Measurements from ENCODE around the gene PANX2.

The PANX2 gene

DNA sequence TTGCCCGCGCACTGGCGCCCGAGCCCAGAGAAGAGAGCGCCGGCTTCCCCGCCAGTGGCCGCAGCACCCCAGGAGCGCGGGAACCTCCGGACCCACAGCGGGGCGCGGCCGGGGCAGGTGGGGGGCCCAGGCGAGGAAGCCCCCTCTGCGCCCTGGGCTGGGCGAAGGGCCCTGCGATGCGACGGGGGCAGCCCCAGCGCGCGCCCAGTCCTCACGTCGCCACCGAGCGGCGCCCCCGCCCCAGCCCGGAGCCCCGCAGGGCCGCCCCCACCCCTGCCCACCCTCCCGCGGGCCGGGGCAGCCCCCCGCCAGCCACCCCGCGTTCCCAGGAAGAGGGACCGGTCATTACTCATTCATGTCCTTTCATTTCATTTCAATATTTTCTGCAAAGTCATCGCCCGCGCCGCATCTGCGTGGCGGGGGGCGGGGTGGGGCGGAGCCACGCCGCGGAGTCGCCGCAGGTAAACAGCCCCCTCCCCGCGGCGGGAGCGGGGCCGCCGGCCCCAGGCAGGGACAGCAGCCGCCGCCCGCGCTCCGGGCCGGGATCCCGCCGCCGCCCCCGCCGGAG lies 673 bp upstream of the PANX2 start:
- DNase-seq (ENCODE audit: low read depth in 2 of 3, low spot score in 2 of 3): no peak

DNA sequence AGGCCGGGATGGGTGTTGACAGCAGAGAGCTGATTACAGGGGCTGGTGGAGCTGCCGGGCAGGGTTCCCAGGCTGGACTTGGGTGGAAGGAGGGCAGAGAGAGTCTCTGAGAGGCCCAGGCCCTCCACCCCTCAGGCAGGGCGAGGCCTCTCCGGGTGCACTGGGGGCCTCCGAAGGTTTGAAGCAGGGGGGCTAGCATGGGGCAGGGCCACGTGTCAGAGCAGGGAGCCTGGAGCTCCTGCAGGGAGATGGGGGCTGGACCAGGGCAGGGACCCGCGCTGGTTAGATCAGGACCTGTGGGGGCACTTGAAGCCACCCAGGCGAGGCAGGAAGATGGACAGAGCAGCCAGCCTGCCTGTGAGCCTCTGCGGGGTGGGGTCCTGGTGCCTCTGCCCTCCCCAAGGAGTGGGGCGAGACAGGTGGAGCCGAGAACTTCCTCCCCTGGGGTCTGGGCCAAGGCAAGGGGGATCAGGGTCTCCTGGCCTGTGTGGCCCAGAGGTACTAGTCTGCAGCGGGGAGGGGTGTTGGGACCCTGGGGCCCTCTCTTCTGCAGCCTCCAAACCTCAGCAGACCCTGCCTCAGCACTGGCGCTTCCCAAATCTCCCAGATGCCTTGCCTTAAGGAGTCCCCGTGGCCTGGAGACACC lies 911 bp downstream of the PANX2 start:
- no peak for DNase-seq (ENCODE audit: low read depth in 2 of 3, low spot score in 2 of 3)

DNA sequence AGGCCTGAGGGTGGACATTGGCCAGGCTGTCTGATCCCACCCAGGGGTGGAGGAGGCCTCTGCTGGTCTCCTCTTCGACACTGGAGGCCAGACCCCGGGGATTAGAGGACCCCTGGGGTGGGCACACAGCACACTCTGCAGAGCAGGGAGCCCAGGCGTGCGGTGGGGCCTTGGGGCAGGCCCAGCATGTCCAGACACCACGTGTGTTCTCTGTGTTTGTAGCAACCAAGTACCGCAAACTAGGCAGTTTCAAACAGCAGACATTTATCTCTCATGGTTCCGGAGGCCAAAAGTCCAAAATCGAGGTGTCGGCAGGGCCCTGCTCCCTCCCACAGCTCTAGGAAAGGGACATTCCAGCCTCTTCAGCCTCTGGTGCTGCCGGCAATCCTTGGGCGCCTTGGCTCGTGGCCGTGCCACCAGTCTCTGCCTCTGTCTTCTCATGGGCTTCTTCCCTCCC lies 1.5 kb downstream of the PANX2 start:
- no peak for DNase-seq (ENCODE audit: low read depth in 2 of 3, low spot score in 2 of 3)

DNA sequence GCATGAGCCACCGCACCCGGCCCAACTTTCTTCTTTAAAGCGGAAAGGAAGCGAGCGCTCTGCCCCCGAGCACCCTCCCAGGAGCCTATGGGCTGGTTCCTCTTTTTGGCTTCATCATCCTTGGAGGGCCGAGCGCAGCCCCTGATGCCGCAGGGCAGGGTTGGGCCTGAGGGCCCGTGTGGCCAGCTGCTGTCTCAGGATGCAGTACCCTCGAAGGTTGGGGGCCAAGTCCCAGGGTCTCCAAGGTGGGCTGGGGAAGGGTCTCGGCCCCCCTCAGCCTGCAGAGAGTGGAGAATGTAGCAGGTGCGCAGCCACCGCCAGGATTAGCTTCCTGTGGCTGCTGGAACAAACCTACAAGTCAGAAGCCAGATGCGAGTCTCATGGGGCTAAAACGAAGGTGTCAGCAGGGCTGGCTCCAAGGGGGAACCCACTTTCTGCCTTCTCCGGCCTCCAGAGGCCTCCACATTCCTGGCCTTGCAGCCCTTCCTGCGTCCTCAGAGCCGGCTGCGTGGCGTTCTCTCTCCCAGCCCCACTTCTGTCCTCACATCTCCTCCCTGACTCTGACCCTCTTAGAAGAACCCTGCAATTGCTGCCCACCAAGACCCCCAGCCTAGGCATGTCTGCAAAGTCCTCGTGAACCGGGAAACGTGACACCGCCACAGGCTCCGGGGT lies 2.9 kb downstream of the PANX2 start:
- DNase-seq (ENCODE audit: low read depth in 2 of 3, low spot score in 2 of 3): no peak

DNA sequence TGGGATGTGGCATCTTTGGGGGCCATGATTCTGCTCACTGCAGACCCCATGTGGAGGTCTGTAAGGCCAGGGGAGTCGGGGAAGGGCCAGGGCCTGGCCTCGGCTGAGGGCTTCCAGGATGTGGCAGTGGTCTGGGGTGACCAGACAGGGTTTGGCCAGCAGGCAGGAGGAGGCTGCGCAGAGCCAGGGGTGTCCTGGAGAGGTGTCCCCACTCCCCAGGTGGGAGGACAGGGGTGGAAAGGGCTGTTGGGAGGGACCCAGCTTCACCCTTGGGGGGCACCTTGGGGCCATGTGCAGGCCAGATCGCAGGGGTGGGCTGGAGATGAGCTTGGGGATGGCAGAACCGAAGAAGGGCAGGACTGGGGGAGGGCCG lies 3.4 kb downstream of the PANX2 start:
- no peak for DNase-seq (ENCODE audit: low read depth in 2 of 3, low spot score in 2 of 3)

DNA sequence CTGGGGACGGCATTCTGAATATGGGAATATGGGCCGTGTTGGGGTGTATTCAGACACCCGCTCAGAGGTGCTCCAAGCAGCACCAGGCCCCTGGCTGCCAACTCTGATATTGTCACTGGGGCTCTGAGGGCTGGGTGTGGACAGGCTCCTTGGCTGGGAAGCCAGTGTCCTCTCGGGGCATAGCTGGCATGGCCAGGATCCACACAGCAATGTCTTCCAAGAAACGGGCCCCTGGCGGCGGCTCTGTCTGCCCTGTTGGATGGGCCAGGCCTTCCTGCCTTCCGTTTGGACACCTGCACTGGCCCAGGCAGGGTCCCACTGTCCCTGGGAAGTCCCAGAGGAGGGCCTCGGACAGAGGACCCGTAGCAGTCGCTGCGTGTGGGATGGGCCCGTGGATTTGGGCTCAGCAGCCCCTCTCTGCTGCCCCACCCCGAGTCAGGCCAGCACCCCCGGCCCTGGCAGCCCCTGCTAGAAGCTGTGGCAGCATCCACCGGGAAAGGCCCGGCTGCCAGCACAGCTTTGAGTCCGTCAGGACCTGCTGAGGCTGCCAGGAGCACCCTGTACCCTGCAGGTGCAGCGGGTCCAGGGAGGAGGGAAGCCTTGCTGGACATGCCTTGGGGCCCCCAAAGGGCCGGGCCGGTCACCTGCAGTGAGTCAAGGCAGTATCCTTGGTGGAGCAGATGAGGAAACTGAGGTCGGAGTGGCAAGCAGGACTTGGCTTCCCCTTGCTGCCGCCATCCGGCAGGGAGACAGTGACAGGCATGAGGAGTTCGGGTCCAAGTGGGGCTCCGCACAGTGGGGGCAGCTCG lies 4.1 kb downstream of the PANX2 start:
- DNase-seq (ENCODE audit: low read depth in 2 of 3, low spot score in 2 of 3): no peak

DNA sequence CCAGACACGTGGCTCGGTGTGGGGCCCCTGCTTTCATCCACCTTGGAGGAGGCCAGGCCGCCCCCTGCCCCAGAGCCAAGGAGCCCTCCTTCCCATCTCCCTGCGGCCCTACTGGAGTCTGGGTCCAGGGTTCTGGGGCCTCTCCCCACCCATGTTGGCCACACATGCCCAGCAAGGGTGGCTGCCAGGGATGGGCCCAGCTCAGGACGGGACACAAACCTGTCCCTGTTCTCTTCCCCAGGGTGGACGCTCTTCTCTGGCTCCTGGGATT lies 4.6 kb downstream of the PANX2 start:
- no peak for DNase-seq (ENCODE audit: low read depth in 2 of 3, low spot score in 2 of 3)

DNA sequence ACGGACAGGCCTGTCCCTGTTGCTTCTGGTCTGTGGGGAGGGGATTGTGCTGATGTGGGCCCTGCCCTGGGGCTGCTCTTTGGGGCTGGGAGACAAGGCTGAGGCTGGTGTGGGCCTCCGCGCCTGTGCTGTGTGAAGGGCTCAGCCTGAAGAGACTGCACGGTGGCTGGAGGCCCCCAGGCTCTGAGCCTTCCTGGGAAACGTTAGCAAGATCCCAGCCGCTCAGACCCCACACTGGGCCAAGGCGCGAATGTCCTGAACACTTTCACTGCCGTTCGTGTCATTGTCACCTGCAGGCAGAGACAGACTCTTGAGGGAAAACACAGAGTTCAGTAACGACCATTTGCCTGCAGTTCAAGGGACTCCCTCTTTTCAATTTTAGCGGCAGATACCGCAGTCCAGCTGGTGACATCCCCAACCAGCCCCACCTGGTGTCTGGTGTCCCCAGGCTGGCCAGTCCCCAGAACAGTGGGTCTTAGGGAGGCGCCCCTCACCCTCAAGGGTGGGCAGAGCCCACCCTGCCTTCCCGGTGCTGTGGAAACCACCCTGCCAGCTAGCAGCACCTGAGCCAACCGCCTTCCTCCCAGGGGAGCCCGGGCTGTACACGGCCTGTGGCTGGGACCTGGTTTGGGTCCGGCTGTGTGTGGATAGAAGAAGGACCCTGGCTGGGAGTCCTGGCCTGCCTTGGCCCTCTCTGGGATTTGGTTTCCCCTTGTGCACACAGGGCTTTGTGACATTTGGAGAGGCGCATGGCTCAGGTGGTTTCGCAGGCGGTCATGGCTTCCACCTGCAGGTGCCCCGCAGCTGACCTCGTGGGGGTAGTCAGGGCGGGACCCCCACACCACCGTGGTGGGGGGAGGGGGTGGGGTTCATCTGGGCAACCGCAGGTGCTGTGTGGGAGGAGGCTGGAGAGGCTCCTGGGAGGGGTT lies 5.7 kb downstream of the PANX2 start:
- no peak for DNase-seq (ENCODE audit: low read depth in 2 of 3, low spot score in 2 of 3)

DNA sequence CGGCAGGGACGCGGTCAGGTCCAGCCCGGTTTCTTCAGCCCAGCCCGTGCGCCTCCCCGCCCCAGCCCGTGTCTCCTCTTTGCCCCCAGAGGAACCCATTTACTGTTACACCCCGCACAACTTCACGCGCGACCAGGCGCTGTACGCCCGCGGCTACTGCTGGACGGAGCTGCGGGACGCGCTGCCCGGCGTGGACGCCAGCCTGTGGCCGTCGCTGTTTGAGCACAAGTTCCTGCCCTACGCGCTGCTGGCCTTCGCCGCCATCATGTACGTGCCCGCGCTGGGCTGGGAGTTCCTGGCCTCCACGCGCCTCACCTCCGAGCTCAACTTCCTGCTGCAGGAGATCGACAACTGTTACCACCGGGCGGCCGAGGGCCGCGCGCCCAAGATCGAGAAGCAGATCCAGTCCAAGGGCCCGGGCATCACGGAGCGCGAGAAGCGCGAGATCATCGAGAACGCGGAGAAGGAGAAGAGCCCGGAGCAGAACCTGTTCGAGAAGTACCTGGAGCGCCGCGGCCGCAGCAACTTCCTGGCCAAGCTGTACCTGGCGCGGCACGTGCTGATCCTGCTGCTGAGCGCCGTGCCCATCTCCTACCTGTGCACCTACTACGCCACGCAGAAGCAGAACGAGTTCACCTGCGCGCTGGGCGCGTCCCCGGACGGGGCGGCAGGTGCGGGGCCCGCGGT lies 6.5 kb downstream of the PANX2 start:
- no peak for DNase-seq (ENCODE audit: low read depth in 2 of 3, low spot score in 2 of 3)

DNA sequence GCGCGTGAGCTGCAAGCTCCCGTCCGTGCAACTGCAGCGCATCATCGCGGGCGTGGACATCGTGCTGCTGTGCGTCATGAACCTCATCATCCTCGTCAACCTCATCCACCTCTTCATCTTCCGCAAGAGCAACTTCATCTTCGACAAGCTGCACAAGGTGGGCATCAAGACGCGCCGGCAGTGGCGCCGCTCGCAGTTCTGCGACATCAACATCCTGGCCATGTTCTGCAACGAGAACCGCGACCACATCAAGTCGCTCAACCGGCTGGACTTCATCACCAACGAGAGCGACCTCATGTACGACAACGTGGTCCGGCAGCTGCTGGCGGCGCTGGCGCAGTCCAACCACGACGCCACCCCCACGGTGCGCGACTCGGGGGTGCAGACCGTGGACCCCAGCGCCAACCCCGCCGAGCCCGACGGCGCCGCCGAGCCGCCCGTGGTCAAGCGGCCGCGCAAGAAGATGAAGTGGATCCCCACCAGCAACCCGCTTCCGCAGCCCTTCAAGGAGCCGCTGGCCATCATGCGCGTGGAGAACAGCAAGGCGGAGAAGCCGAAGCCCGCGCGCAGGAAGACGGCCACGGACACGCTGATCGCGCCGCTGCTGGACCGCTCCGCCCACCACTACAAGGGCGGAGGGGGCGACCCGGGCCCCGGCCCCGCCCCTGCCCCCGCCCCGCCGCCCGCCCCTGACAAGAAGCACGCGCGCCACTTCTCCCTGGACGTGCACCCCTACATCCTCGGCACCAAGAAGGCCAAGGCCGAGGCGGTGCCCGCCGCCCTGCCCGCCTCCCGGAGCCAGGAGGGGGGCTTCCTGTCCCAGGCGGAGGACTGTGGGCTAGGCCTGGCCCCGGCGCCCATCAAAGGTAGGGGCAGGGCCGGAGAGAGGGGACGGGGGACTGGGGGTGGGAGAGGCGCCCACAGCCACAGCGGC lies 7.3 kb downstream of the PANX2 start:
- DNase-seq (ENCODE audit: low read depth in 2 of 3, low spot score in 2 of 3): no peak

DNA sequence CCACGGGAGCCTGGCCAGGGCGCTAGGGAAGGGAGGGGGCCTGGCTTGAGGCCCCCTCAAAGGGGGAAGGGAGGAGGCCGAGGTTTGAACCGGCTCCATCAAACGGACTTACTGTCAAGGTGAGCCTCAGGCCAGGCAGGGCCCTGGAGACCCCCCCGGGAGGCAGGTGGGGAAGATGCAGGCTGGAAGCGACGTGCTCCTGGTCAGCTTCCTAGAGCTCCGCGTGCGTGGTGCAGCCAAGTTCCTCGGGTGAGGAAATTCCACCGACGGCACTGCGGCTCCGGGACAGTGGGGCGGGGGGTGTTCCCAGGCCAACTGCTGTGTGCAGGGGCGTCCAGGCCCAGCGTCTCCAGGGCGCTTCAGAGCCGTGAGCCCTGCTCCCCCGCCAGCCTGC lies 7.9 kb downstream of the PANX2 start:
- no peak for DNase-seq (ENCODE audit: low read depth in 2 of 3, low spot score in 2 of 3)

DNA sequence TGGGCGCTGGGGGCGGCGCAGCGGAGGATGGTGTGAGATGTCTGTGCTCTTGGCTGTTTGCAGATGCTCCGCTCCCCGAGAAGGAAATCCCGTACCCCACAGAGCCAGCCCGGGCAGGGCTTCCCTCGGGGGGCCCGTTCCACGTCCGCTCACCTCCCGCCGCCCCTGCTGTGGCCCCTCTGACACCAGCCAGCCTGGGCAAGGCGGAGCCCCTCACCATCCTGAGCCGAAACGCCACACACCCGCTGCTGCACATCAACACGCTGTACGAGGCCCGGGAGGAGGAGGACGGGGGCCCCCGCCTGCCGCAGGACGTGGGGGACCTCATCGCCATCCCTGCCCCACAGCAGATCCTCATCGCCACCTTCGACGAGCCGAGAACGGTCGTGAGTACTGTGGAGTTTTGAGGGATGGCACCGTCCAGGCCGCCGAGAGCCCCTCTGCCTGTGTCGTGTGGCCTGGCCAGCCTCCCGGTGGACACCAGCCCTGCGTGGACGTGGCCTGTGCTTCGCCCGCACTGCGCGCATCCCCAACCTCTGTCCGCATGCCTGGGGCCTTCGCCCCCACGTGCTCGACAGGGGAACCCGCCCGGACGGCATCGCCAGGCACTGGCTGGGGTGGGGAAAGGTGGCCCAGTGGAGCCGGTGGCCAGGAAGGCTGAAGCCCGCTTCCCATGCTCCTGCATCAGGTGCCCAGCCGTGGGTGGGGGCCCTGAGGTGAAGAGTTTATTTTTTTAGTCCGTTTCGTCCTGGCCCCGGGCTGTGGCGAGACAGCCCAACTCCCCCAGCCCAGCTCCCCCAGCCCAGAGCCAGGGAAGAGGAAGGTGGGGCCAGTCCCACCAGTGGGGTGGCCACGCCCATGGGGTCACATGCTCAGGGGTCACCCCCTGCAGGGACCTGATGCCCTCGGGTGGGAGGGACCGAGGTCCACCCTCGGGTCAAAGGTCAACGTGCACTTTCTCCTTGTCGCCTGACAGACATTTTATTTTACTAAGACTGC lies 8.6 kb downstream of the PANX2 start:
- no peak for DNase-seq (ENCODE audit: low read depth in 2 of 3, low spot score in 2 of 3)

DNA sequence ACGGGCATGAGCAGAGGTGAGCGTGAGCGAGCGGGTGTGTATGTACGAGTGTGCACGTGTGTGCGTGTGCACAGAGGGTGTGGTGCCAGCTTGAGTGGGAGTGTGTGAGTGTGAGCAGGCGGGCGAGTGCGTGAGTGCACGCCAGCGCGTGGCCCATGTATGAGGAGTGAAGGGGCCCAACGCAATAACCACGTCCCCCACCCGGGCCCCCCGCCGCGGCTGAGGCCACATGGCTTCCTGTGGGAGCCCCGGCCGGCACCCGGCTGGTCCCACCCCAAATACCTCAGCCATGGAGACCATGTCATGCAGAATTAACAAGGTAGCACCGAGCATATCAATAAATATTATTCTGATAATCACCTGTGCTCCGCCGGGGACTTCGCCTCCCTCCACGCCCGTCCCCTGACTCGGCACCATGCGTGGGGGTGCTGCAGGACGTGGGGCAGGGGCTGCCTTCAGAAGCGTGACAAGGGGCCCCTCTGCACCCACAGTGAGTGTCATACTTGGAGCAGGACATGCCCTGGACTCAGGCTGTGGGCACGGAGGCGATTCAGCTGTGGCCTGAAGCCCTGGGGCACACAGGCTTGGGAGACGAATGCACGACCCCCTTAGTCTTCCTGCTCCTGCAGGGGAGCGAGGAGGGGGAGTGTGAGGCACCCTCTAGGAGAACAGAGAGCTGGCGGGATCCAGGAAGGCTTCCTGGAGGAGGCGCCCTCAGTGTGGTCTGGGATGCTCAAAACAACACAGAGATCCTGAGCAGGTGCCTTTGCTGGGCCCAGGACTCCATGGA lies 9.6 kb downstream of the PANX2 start:
- no peak for DNase-seq (ENCODE audit: low read depth in 2 of 3, low spot score in 2 of 3)

DNA sequence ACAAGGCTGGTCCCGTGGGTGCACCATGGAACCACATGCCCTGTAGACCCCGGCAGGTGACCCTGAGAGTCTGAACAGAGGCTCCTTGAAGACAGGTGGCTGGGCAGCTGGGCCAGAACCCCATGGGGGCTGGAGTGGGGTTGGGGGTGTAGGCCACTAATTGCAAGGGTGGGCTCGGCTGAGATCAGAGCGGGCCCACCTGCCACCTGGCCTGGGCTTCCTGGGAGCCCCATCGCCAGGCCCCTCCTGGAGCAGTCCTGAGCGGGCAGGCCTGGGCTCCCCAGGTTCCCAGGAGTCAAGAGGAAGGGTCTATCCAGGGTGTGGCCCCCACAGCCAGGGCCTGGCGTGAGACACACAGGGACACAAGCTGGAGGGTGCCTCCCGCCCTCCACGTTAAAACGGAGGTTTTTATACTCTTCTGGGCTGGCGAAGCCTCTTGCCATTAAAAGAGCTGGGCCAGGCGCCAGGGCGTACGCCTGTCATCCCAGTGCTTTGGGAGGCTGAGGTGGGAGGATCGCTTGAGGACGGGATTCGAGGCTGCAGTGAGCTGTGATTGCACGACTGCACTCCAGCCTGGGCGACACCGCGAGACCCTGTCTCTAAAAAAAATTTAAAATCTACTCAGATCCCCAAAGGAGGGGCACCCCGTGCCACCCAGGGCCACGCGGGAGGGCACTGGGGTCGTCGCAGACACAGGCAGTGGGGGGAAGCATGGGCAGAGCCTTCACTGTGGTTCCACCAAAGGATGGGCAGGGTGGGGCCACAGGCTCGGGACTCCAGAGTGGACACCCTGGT lies 10.4 kb downstream of the PANX2 start:
- DNase-seq (ENCODE audit: low read depth in 2 of 3, low spot score in 2 of 3): no peak

DNA sequence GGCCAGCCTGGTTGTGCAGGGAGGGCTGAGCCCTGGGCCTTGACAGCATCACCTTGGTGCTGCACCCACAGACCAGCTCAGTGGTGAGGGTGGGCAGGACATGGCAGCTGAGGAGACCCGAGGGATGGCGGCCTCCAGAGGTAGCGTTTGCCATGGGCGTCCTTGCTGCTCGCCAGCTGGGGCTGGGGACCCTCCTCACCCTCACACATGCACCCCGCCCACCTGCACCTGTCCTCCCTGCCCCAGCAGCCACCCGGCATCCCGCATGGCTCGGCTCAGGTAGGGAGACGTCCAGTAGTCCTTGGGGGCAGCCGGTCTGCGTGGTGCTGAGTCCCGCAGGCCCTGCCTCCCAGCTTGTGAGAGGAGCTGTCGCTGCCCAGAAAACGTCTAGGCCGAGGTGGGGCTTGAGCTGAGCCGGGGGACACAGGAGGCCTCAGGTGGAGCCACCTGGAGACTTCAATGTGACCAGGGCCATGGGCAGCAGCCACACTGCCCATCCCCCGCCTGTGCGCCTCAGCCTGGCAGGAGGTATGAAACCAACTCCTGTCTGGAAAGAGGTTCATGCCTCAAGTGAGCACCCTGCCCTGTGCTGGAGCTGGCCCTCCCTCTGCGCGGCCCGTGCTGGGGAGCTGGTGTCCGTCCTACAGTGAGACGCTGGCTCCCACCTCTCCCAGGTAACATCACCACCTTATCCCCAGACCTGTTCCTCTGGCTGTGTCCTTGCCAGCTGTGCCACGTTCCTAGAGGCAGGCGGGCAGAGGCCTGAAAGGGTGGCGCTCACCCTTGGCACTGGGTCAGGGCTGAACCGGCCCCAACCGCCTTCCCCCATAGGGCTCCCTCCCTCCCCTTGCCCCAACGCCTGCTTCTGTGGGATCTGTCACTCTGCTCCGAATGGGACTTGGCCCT lies 11.9 kb downstream of the PANX2 start:
- no peak for DNase-seq (ENCODE audit: low read depth in 2 of 3, low spot score in 2 of 3)

Measured in activated CD8-positive, alpha-beta memory T cell treated with anti-CD3 and anti-CD28 coated beads for 48 hours (primary cell).